ENCODE data around the gene ATP2C2. TPM values are rescaled to one million over a fixed set of nuclear protein-coding genes. Genes with fewer than 3 reads are reported as not detected.

ATP2C2 gene
- total and polyA plus RNA-seq, 2 of the 8 experiments (the other 6 are each of a cell fraction or from before 2014, with no cell fraction given), result 1.2 to 2.8 TPM

DNA sequence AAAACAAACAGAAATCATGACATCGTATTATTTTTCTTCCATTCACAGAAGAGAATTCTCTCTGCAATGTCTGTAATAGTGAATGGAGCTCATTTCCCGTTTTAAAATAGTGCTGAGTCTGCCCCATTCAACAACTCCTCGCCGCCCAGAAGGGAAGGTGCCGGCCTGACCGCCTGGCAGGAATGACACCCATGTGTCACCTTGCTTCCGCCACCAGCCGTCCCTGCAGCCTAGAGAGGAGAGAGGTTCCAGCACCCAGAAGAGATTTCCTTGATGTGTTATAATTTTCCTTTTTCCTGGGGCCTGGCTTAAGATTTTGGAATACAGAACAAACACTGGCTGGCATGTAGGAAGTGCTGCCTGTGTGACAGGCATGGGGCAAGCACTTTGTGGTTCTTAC lies 76.1 kb downstream of the ATP2C2 start (continued):
- TF ChIP-seq, protein P1, sequence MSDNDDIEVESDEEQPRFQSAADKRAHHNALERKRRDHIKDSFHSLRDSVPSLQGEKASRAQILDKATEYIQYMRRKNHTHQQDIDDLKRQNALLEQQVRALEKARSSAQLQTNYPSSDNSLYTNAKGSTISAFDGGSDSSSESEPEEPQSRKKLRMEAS (IDR thresholded peaks at IDR 0.05), result no peak
- TF ChIP-seq ASH2L (IDR thresholded peaks at IDR 0.05; ENCODE audit: low read length) (no peak), EP300 (IDR thresholded peaks at IDR 0.05; ENCODE audit: borderline replicate concordance in 1 of 2, low read depth in 2 of 2, low read length in 2 of 2) (no peak), RBBP5 (IDR thresholded peaks at IDR 0.05; ENCODE audit: borderline replicate concordance, low read depth, low read length) (no peak), CTBP2 (IDR thresholded peaks at IDR 0.05; ENCODE audit: borderline replicate concordance, insufficient read depth, insufficient read length, low read length) (no peak), GTF2F1 (IDR thresholded peaks at IDR 0.05; ENCODE audit: borderline replicate concordance, low read depth, low read length) (no peak), POLR2A (IDR thresholded peaks at IDR 0.05; ENCODE audit: control extremely low read depth in 1 of 2, low read depth in 2 of 2, low read length in 2 of 2) (no peak)

Measured in H1 (cell line).